Muscle of leg (tissue), 11 donors: ENCODE measurements around the gene NR2E3. TPM values are rescaled to one million over a fixed set of nuclear protein-coding genes. Genes with fewer than 3 reads are reported as not detected.

Experiments
- DNase-seq: peaks from one replicate; pipeline ENCODE4 v3.0.0; 2013
- H3K27ac ChIP-seq: one replicate; pipeline ENCODE4 v1.5.1; 2013; ENCODE audit warnings: mild to moderate bottlenecking, low read length, control low read depth
- H3K27me3 ChIP-seq: one replicate; pipeline ENCODE4 v1.6.1; 2013; ENCODE audit warnings: low read length; ENCODE audit not compliant: control insufficient read depth, insufficient read depth
- H3K36me3 ChIP-seq: one replicate; pipeline ENCODE4 v1.6.1; 2013; ENCODE audit warnings: low read length; ENCODE audit not compliant: control insufficient read depth, insufficient read depth
- H3K4me1 ChIP-seq: one replicate; pipeline ENCODE4 v1.6.1; 2013; ENCODE audit warnings: low read length; ENCODE audit not compliant: control insufficient read depth, insufficient read depth
- H3K4me3 ChIP-seq: one replicate; pipeline ENCODE4 v1.5.1; 2013; ENCODE audit warnings: low read length, control low read depth
- H3K9me3 ChIP-seq: replicated peaks from 2 replicates; pipeline ENCODE4 v1.6.1; 2013; ENCODE audit warnings: low read depth, low read length; ENCODE audit not compliant: control insufficient read depth
- WGBS: methylation state at CpG from one replicate; pipeline ENCODE4 v1.1.5; 2013; ENCODE audit warnings: missing lambda C conversion rate; ENCODE audit not compliant: insufficient coverage; 5-methylcytosine and 5-hydroxymethylcytosine counted together
- polyA plus RNA-seq, 8 donors: library from polyadenylated mRNA; unstranded; fragments of 120-200 nt; gene quantifications; one replicate each; pipeline versions ENCODE4 v1.2.1 to v1.2.3, GENCODE V29; 2013; ENCODE audit warnings: inconsistent platforms in 1 of 8, low replicate concordance in 1 of 8; ENCODE audit not compliant: insufficient read length in 8 of 8, insufficient read depth in 1 of 8
- total RNA-seq: library from RNA; stranded (reverse); fragments of 120-200 nt; gene quantifications from one replicate; pipeline ENCODE4 v1.2.4, GENCODE V29; 2013

NR2E3 gene
- total and polyA plus RNA-seq, 9 donors: 2.3 to 7.8 (median 3.4) TPM

GRCh38 chr15:71815301-71815700 lies 4.9 kb downstream of the NR2E3 start:
- Histone ChIP-seq H3K9me3 (no peaks in the 10 kb centered on the region), H3K27me3 (no peaks in the 10 kb centered on the region), H3K4me1 (peaks cover 46% of the 10 kb centered on the region), H3K27ac (no peak overlapping the region), H3K4me3 (no peak overlapping the region), H3K36me3 (peaks cover 9% of the 10 kb centered on the region)
- DNase-seq: no peak
- 67% methylated on average over 1 of the region's 3 CpGs for WGBS

GRCh38 chr15:71817351-71817750 lies 7.0 kb downstream of the NR2E3 start:
- H3K9me3 ChIP-seq: peaks cover 5% of the 10 kb centered on the region
- 94% methylated on average over 11 of the region's 13 CpGs for WGBS
- H3K27me3 ChIP-seq: no peaks in the 10 kb centered on the region
- peaks cover 19% of the 10 kb centered on the region for H3K36me3 ChIP-seq
- no peak overlapping the region for H3K4me3 ChIP-seq
- DNase-seq: no peak
- H3K27ac ChIP-seq: no peak overlapping the region
- H3K4me1 ChIP-seq: peaks cover 30% of the 10 kb centered on the region

GRCh38 chr15:71820127-71820526 lies 9.8 kb downstream of the NR2E3 start:
- H3K27ac ChIP-seq: no peak overlapping the region
- peaks cover 11% of the 10 kb centered on the region for H3K9me3 ChIP-seq

GRCh38 chr15:71821547-71822129 lies 11.3 kb downstream of the NR2E3 start:
- no peak overlapping the region for H3K27ac ChIP-seq
- no peaks in the 10 kb centered on the region for H3K27me3 ChIP-seq
- no peak for DNase-seq
- peaks cover 5% of the 10 kb centered on the region for H3K4me1 ChIP-seq
- H3K9me3 ChIP-seq: peaks cover 11% of the 10 kb centered on the region
- WGBS: 70% methylated on average over 1 of the region's 5 CpGs
- peaks cover 40% of the 10 kb centered on the region for H3K36me3 ChIP-seq
- H3K4me3 ChIP-seq: no peak overlapping the region

More at GRCh38 chr15:71820127-71820526, 9.8 kb downstream of the NR2E3 start:
- Histone ChIP-seq H3K4me3 (no peak overlapping the region), H3K27me3 (no peaks in the 10 kb centered on the region), H3K4me1 (peaks cover 6% of the 10 kb centered on the region), H3K36me3 (peaks cover 33% of the 10 kb centered on the region)
- DNase-seq: no peak
- no CpG with 5 or more reads among the region's 1 CpG for WGBS

GRCh38 chr15:71822890-71823630 lies 12.7 kb downstream of the NR2E3 start:
- Histone ChIP-seq H3K9me3 (peaks cover 11% of the 10 kb centered on the region), H3K27ac (no peak overlapping the region), H3K4me3 (no peak overlapping the region), H3K4me1 (peaks cover 5% of the 10 kb centered on the region), H3K27me3 (no peaks in the 10 kb centered on the region), H3K36me3 (peaks cover 51% of the 10 kb centered on the region)
- no CpG with 5 or more reads among the region's 3 CpGs for WGBS
- no peak for DNase-seq

GRCh38 chr15:71823801-71824200 lies 13.4 kb downstream of the NR2E3 start:
- no peak overlapping the region for H3K4me3 ChIP-seq
- no peaks in the 10 kb centered on the region for H3K27me3 ChIP-seq
- H3K27ac ChIP-seq: no peak overlapping the region
- WGBS: 39% methylated on average over 2 of the region's 3 CpGs
- H3K36me3 ChIP-seq: peaks cover 50% of the 10 kb centered on the region
- DNase-seq: no peak
- H3K4me1 ChIP-seq: peaks cover 5% of the 10 kb centered on the region
- peaks cover 11% of the 10 kb centered on the region for H3K9me3 ChIP-seq

GRCh38 chr15:71825021-71825730 lies 14.8 kb downstream of the NR2E3 start:
- H3K27ac ChIP-seq: no peak overlapping the region
- WGBS: no CpG with 5 or more reads among the region's 4 CpGs

GRCh38 chr15:71826196-71826595 lies 15.8 kb downstream of the NR2E3 start:
- no peak for DNase-seq
- H3K36me3 ChIP-seq: peaks cover 57% of the 10 kb centered on the region
- no peak overlapping the region for H3K27ac ChIP-seq
- WGBS: 63% methylated on average over 4 of the region's 5 CpGs
- H3K27me3 ChIP-seq: no peaks in the 10 kb centered on the region
- H3K4me1 ChIP-seq: peaks cover 5% of the 10 kb centered on the region
- peaks cover 11% of the 10 kb centered on the region for H3K9me3 ChIP-seq
- H3K4me3 ChIP-seq: no peak overlapping the region

More at GRCh38 chr15:71825021-71825730, 14.8 kb downstream of the NR2E3 start:
- Histone ChIP-seq H3K27me3 (no peaks in the 10 kb centered on the region), H3K4me1 (peaks cover 5% of the 10 kb centered on the region), H3K4me3 (no peak overlapping the region), H3K36me3 (peaks cover 57% of the 10 kb centered on the region), H3K9me3 (peaks cover 11% of the 10 kb centered on the region)
- DNase-seq: no peak

GRCh38 chr15:71830981-71831380 lies 20.6 kb downstream of the NR2E3 start:
- no peak for DNase-seq
- Histone ChIP-seq H3K4me1 (peaks cover 3% of the 10 kb centered on the region), H3K9me3 (no peaks in the 10 kb centered on the region), H3K27me3 (no peaks in the 10 kb centered on the region), H3K36me3 (peaks cover 33% of the 10 kb centered on the region), H3K4me3 (no peak overlapping the region), H3K27ac (no peak overlapping the region)
- WGBS: no CpG with 5 or more reads among the region's 2 CpGs

GRCh38 chr15:71841563-71841962 lies 31.2 kb downstream of the NR2E3 start:
- Histone ChIP-seq H3K4me3 (no peak overlapping the region), H3K36me3 (peaks cover 14% of the 10 kb centered on the region), H3K27me3 (no peaks in the 10 kb centered on the region), H3K4me1 (no peaks in the 10 kb centered on the region), H3K27ac (no peak overlapping the region), H3K9me3 (no peaks in the 10 kb centered on the region)
- no CpG with 5 or more reads among the region's 3 CpGs for WGBS
- DNase-seq: no peak
